Measurements from ENCODE around the gene SLC22A16. TPM values are rescaled to one million over a fixed set of nuclear protein-coding genes. Genes with fewer than 3 reads are reported as not detected.

SLC22A16 gene
- total and polyA plus RNA-seq, 2 of the 8 experiments (the other 6 are each of a cell fraction or from before 2014, with no cell fraction given) = not detected

GRCh38 chr6:110421749-110422443 lies 54.5 kb downstream of the SLC22A16 start:
- no peak overlapping the region for H2BK20ac ChIP-seq (ENCODE audit: low read length)
- H3K9ac ChIP-seq (replicated peaks in 1 of 4; ENCODE audit: extremely low read depth in 1 of 4, low read depth in 3 of 4, low read length in 3 of 4) = no peak overlapping the region
- H4K5ac ChIP-seq (ENCODE audit: insufficient read length, low read depth, low read length) = no peak overlapping the region
- H2BK120ac ChIP-seq (replicated peaks; ENCODE audit: low read depth, low read length) = no peak overlapping the region
- H3K14ac ChIP-seq (ENCODE audit: insufficient read length) = no peak overlapping the region
- H3K36me3 ChIP-seq (ENCODE audit: control insufficient read depth in 2 of 4, insufficient read depth in 4 of 4, low read length in 3 of 4) = no peaks in the 10 kb centered on the region
- H4K20me1 ChIP-seq (replicated peaks in 1 of 2; ENCODE audit: control insufficient read depth in 1 of 2, insufficient read depth in 2 of 2, low read length in 2 of 2) = no peaks in the 10 kb centered on the region
- H4K8ac ChIP-seq (ENCODE audit: extremely low read depth, insufficient read depth, low read length) = no peak overlapping the region
- H3K18ac ChIP-seq (ENCODE audit: extremely low read depth, low read length) = no peak overlapping the region
- H3K79me1 ChIP-seq (ENCODE audit: low read depth, low read length) = no peaks in the 10 kb centered on the region
- H2BK12ac ChIP-seq (ENCODE audit: low read depth, low read length) = no peak overlapping the region
- no peak overlapping the region for H3K56ac ChIP-seq (replicated peaks; ENCODE audit: insufficient read length, low read depth, low read length)
- no peaks in the 10 kb centered on the region for H3K4me1 ChIP-seq (replicated peaks in 1 of 4; ENCODE audit: control insufficient read depth in 3 of 4, insufficient read depth in 4 of 4, low read length in 3 of 4)
- H3K79me2 ChIP-seq (ENCODE audit: control insufficient read depth in 1 of 2, insufficient read depth in 2 of 2, low read length in 2 of 2) = no peaks in the 10 kb centered on the region
- H3K23me2 ChIP-seq (ENCODE audit: low read depth, low read length) = peaks cover 3% of the 10 kb centered on the region; the same call in 1 of the 2 replicates
- H3K23ac ChIP-seq (ENCODE audit: insufficient read length) = no peak overlapping the region
- no peak overlapping the region for H3K27ac ChIP-seq (ENCODE audit: low read depth, low read length)
- H3K4me3 ChIP-seq (ENCODE audit: extremely low read depth in 1 of 4, insufficient read depth in 2 of 4, low read depth in 3 of 4, low read length in 4 of 4) = no peak overlapping the region
- H2AFZ ChIP-seq (ENCODE audit: low read length) = no peak overlapping the region
- no peak overlapping the region for H2BK5ac ChIP-seq (ENCODE audit: low read depth, low read length)
- no peak overlapping the region for H2AK5ac ChIP-seq (ENCODE audit: low read depth, low read length)
- H4K91ac ChIP-seq (replicated peaks; ENCODE audit: insufficient read length, low read length) = no peak overlapping the region
- H3K9me3 ChIP-seq (ENCODE audit: insufficient read depth in 2 of 2, low read depth in 1 of 2, low read length in 1 of 2) = no peaks in the 10 kb centered on the region
- H3K4me2 ChIP-seq (ENCODE audit: insufficient read depth in 1 of 2, low read depth in 2 of 2, low read length in 2 of 2) = no peak overlapping the region
- no peak overlapping the region for H2BK15ac ChIP-seq (ENCODE audit: low read length)
- DNase-seq (ENCODE audit: low read depth in 1 of 2, low spot score in 2 of 2) (no peak), FAIRE-seq (no peak)
- CTCF ChIA-PET (ENCODE audit: partially characterized antibody) = no interaction called here
- WGBS, 2 experiments (ENCODE audit: extremely low coverage in 1 of 2, insufficient coverage in 1 of 2, insufficient read length in 1 of 2, insufficient replicate concordance in 2 of 2, low coverage in 1 of 2, low lambda C conversion rate in 2 of 2, missing lambda C conversion rate in 1 of 2) = 73% methylated on average over 4 of the region's 4 CpGs; no CpG with 5 or more reads in 1 of the 2 experiments
- H3K4ac ChIP-seq (replicated peaks; ENCODE audit: insufficient read length, low read depth, low read length) = no peak overlapping the region
- TF ChIP-seq CEBPB (IDR thresholded peaks at IDR 0.05; ENCODE audit: low read depth, low read length) (no peak), PHF8 (conservative IDR thresholded peaks at IDR 0.05; ENCODE audit: low read depth, low read length) (no peak), EGR1 (IDR thresholded peaks at IDR 0.05; ENCODE audit: borderline replicate concordance, low read depth, low read length) (no peak), USF2 (IDR thresholded peaks at IDR 0.05; ENCODE audit: low read length) (no peak), CBX5 (IDR thresholded peaks at IDR 0.05; ENCODE audit: low read depth, low read length) (no peak), TEAD4 (IDR thresholded peaks at IDR 0.05; ENCODE audit: low read depth, low read length) (no peak), GTF2F1 (IDR thresholded peaks at IDR 0.05; ENCODE audit: borderline replicate concordance, low read depth, low read length) (no peak), TCF12 (IDR thresholded peaks at IDR 0.05; ENCODE audit: low read depth, low read length) (no peak), TAF7 (optimal IDR thresholded peaks at IDR 0.05; ENCODE audit: borderline replicate concordance, low read depth, low read length) (no peak)
- POLR2A ChIA-PET (ENCODE audit: partially characterized antibody) = no interaction called here
- H3K27me3 ChIP-seq (replicated peaks in 1 of 4; ENCODE audit: control insufficient read depth in 3 of 4, extremely low read depth in 1 of 4, insufficient read depth in 3 of 4, low read length in 3 of 4) = no peaks in the 10 kb centered on the region
